Activated CD8-positive, alpha-beta T cell treated with anti-CD3 and anti-CD28 coated beads for 36 hours (primary cell): ENCODE results near the gene SESTD1. TPM values are rescaled to one million over a fixed set of nuclear protein-coding genes. Genes with fewer than 3 reads are reported as not detected.

Experiments used
- ATAC-seq: fragments of 200-7000 bp; cut with Tn5 transposase; one replicate; pipeline ENCODE4 v1.10.0; 2021; ENCODE audit warnings: mild to moderate bottlenecking, moderate library complexity
- CTCF ChIA-PET: fragments of 350-600 bp; sonication (Branson Sonifier 250); formaldehyde crosslinking; loops from one replicate; lab custom pipeline; 2021; ENCODE audit warnings: antibody characterized with exemption; lab: Charles Lee
- POLR2A ChIA-PET: fragments of 350-600 bp; sonication (Branson Sonifier 250); formaldehyde crosslinking; loops from one replicate; lab custom pipeline; 2021; ENCODE audit warnings: antibody characterized with exemption; lab: Charles Lee
- DNase-seq: peaks from one replicate; pipeline ENCODE4 v3.0.0-alpha.2; 2020
- H3K27ac Mint-ChIP-seq: one replicate; pipeline ENCODE4 v1.8.0; 2021; ENCODE audit warnings: mild to moderate bottlenecking, mixed read lengths
- H3K27me3 Mint-ChIP-seq: one replicate; pipeline ENCODE4 v1.8.0; 2021; ENCODE audit warnings: mixed read lengths
- H3K36me3 Mint-ChIP-seq: one replicate; pipeline ENCODE4 v1.8.0; 2021; ENCODE audit warnings: low read depth, mixed read lengths
- H3K4me1 Mint-ChIP-seq: one replicate; pipeline ENCODE4 v1.8.0; 2021; ENCODE audit warnings: low read depth, mixed read lengths
- H3K4me3 Mint-ChIP-seq: one replicate; pipeline ENCODE4 v1.8.0; 2021; ENCODE audit warnings: mild to moderate bottlenecking, moderate library complexity, mixed read lengths
- H3K9me3 Mint-ChIP-seq: one replicate; pipeline ENCODE4 v1.8.0; 2021; ENCODE audit warnings: mixed read lengths
- CTCF ChIP-seq: fragments of 200-600 bp; IDR thresholded peaks from one replicate; pipeline ENCODE4 v1.8.0; 2022; ENCODE audit warnings: antibody characterized with exemption, mild to moderate bottlenecking
- intact Hi-C: fragments of 100-400 bp; cut with micrococcal nuclease; formaldehyde crosslinking; loops from one replicate; pipeline ENCODE4 v1.10.0; 2022
- total RNA-seq, 2 experiments: library from RNA; stranded (reverse); gene quantifications; one replicate each; pipeline ENCODE4 v1.2.3, GENCODE V29; 2021

The SESTD1 gene
- total RNA-seq, 2 experiments from 2014 or later = 2.6 to 5.6 TPM

- no peaks in the 10 kb centered on the region for H3K9me3 Mint-ChIP-seq
- H3K27me3 Mint-ChIP-seq = no peaks in the 10 kb centered on the region
- ATAC-seq = no peak
- no peak for TF ChIP-seq CTCF
- no peak for DNase-seq
- CTCF ChIA-PET = no interaction called here
- H3K4me3 Mint-ChIP-seq = no peak overlapping the region
- no peaks in the 10 kb centered on the region for H3K36me3 Mint-ChIP-seq
- intact Hi-C loops = no loop called here
- H3K27ac Mint-ChIP-seq = no peak overlapping the region
- POLR2A ChIA-PET = interaction anchor here (0.6 kb wide), 1 partner anchor 429 kb away, joined by 3 read pairs; no protein-coding TSS in a partner anchor
- H3K4me1 Mint-ChIP-seq = no peaks in the 10 kb centered on the region
Measured at GRCh38 chr2:179275253-179276012, 10.8 kb upstream of the SESTD1 start.

GRCh38 chr2:179274749-179275148 is 10.1 kb upstream of the SESTD1 start:
- POLR2A ChIA-PET = interaction anchor here (0.6 kb wide), 1 partner anchor 430 kb away, joined by 3 read pairs; no protein-coding TSS in a partner anchor
- no peak for TF ChIP-seq CTCF
- intact Hi-C loops = no loop called here
- H3K27me3 Mint-ChIP-seq = no peaks in the 10 kb centered on the region
- H3K27ac Mint-ChIP-seq = no peak overlapping the region
- CTCF ChIA-PET = no interaction called here
- no peak for ATAC-seq
- no peak for DNase-seq
- H3K4me3 Mint-ChIP-seq = no peak overlapping the region
- H3K36me3 Mint-ChIP-seq = no peaks in the 10 kb centered on the region
- no peaks in the 10 kb centered on the region for H3K4me1 Mint-ChIP-seq
- H3K9me3 Mint-ChIP-seq = no peaks in the 10 kb centered on the region

- Mint-ChIP-seq H3K27me3 (no peaks in the 10 kb centered on the region), H3K4me1 (no peaks in the 10 kb centered on the region), H3K36me3 (no peaks in the 10 kb centered on the region), H3K27ac (no peak overlapping the region), H3K4me3 (no peak overlapping the region), H3K9me3 (no peaks in the 10 kb centered on the region)
- intact Hi-C loops = no loop called here
- TF ChIP-seq CTCF = no peak
- ChIA-PET CTCF (no interaction called here), POLR2A (no interaction called here)
- DNase-seq (no peak), ATAC-seq (no peak)
Measured at GRCh38 chr2:179273461-179273962, 8.9 kb upstream of the SESTD1 start.

GRCh38 chr2:179272406-179273192 is 8.0 kb upstream of the SESTD1 start:
- DNase-seq (no peak), ATAC-seq (no peak)
- H3K36me3 Mint-ChIP-seq = no peaks in the 10 kb centered on the region
- no peak overlapping the region for H3K4me3 Mint-ChIP-seq
- ChIA-PET CTCF (interaction anchor here (0.9 to 1.0 kb wide), 2 partner anchors 11 to 18 kb away, joined by 3 read pairs; no protein-coding TSS in a partner anchor), POLR2A (no interaction called here)
- H3K4me1 Mint-ChIP-seq = no peaks in the 10 kb centered on the region
- TF ChIP-seq CTCF = no peak
- intact Hi-C loops = no loop called here
- no peak overlapping the region for H3K27ac Mint-ChIP-seq
- no peaks in the 10 kb centered on the region for H3K27me3 Mint-ChIP-seq
- no peaks in the 10 kb centered on the region for H3K9me3 Mint-ChIP-seq

GRCh38 chr2:179270689-179271088 is 6.1 kb upstream of the SESTD1 start:
- Mint-ChIP-seq H3K4me1 (no peaks in the 10 kb centered on the region), H3K36me3 (no peaks in the 10 kb centered on the region), H3K9me3 (no peaks in the 10 kb centered on the region), H3K27me3 (peaks cover 8% of the 10 kb centered on the region), H3K27ac (no peak overlapping the region), H3K4me3 (no peak overlapping the region)
- ATAC-seq (no peak), DNase-seq (no peak)
- ChIA-PET POLR2A (no interaction called here), CTCF (no interaction called here)
- TF ChIP-seq CTCF = no peak
- intact Hi-C loops = no loop called here
